ENCODE measurements around the gene MGRN1.

The MGRN1 gene

DNA sequence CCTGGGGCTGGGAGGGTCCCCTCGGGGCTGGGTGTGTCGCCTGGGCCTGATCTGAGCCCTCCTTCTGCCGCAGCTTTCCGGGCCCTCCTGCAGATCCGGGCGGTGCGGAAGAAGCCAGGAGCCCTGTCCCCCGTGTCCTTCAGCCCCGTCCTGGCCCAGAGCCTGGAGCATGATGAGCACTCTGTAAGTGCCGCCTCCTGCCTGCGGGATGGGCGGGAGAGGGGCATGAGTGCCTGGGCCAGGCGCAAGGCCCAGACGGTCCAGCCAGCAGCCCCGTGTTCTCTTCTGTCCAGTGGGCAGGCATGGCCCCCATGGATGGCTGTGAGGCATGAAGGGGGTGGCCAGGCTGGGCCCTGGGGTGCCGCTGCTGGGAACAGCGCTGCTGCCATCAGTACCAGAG, 52.8 kb downstream of the MGRN1 start:
- no peak for DNase-seq

DNA sequence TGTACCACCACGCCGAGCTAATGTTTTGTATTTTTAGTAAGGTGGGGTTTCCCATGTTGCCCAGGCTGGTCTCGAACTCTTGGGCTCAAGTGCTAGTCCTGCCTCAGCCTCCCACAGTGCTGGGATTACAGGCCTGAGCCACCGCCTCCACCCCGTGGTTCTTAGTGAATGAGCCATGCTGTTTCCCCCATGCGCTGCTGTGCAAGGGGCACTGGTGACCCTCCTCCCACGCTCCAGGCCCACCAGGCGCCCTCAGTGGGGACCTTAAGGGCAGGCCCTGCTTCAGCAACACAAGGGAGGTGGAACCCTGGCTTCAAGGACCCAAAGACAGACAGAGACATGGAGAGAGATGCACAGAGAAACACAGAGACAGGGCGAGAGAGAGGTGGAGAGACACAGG, 53.4 kb downstream of the MGRN1 start:
- no peak for DNase-seq

GRCh38 chr16:4678596-4678995, 54.0 kb downstream of the MGRN1 start:
- no peak for DNase-seq

DNA sequence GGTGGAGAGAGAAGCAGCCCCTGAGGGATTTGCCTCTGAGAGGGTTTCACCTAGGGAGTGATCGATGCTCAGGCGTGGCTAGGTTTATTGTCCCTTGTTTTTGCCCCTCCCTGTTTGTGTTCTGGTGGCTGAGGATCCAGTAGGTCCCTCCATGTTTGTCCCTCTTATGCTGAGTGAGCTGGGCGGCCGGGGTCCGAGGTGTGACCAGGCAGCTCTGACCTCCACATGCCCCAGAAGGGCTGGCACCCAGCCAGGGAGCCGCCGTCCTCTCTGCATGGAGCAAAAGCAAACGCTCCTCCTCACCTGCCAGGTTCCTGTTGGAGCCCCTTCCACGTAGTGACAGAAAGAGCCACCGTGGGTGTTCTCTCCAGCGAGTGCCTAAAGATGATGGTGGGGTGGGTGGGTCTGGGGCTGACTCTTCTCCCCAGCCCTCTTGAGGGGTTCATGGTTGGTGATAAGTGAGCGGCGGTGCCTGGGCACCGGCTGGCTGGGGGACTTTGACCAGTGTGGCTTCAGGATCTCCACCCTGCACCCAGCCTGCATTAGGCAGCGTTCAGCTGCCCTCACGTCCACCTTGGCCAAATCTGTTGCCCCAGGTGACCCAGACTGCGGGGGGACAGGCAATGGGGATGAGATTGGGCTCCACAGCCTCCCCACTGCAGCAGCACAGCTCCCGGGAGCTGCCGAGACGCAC, 54.7 kb downstream of the MGRN1 start:
- DNase-seq, result no peak

DNA sequence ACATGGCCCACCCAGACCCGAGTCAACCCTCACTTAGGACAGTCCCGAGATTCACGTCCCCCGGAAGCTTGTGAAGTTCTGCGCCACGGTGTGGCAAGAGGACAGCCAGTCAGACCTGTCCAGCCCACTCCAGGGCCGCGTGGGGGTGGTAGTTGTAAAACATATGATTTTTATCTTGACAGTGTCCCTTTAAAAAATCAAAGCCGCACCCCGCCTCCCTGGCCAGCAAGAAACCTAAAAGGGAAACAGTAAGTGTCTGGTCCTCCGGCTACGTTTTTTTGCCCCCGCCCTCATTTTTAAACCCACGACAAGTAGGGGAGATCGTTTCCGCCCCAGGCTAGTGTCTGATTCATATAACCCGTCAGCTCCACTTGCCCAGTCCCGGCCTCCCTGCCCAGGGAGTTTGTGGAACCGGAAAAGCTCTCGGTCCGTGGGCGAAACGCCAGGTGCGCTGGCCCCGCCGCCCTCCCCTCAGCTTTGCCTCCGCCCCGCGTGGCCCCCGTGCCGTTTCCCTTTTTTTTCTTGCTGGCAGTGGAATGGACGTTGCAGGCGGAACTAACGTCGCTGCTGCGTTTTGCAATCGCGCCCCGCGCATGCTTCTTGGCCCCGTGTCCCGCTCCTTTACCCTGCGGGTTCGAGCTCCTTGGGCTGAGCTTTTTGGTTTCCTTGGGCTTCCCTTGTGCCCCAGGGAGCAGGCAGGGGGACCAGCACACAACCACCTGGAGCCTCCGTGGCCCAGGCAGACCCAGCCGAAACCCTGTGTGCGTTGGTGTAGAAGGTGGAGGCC, 55.4 kb downstream of the MGRN1 start:
- DNase-seq, result no peak

DNA sequence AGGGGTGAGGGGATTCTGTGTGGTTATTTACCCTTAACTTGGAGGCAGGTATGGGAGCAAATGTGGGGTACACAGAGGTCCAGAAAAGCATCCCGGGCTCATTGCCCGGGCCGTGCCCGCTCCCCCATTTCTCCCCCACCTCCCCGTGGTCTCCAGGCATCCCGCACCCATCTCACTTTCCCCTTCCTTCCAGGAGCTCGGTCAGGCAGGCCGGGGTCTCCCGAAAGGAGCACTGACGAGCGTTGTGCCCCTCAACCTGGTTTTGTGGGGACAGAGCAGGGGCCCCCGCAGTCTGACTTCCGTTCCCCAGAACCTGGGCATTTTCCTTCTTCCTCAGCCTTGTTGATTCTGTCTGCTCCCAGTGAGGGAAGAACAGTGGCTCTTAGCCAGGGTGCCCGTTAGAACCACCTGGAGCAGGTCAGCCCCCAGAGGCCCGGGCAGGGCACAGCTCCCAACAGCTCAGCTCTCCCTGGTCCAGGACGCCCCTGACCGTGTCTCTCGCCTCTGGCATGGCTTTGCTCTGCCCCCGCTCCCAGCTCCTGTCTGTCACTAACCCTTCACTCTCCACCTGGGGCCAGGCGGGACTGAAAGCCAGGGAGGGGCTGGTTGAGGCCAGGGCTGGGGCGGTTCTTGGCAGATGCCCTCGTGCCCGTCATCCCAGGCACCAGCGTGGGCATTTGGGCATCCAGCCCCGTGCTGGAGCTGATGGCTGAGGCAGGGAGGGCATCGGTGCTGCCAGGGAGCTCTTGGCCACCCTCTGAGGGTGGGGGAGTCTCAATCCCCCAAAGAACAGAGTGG, 56.2 kb downstream of the MGRN1 start:
- no peak for DNase-seq

GRCh38 chr16:4681471-4682083, 57.0 kb downstream of the MGRN1 start:
- no peak for DNase-seq

- no peak for DNase-seq
Observed at GRCh38 chr16:4682084-4682591, 57.5 kb downstream of the MGRN1 start.

DNA sequence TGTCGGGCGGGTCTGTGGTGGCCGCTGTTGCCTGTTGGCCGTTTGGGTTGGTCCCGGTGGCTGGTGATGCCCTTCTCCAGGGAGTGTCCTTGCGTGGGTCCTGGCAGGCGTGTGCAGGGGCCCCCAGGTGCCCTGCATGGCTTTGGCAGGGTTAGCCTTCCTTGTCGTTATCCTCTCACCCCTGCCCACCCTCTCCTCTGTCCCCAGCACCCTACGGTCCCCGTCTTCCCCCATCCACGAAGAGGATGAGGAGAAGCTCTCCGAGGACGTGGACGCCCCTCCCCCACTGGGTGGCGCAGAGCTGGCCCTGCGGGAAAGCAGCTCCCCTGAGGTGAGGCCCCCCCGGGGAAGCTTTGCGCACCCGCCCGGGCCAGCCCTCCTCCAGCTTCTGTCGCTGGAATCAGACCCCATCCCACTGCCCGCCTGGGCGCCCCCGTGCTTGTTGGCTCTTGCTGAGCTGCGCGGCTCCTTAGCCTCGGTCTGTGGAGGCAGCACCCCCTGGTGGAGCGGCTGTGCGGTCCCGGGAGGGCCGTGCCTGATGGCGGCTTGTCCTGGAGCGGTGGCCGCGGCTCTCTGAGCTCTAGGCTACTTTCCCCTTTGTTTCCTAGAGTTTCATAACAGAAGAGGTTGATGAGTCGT, 58.1 kb downstream of the MGRN1 start:
- no peak for DNase-seq

GRCh38 chr16:4683255-4684057, 58.8 kb downstream of the MGRN1 start:
- DNase-seq, result no peak

DNA sequence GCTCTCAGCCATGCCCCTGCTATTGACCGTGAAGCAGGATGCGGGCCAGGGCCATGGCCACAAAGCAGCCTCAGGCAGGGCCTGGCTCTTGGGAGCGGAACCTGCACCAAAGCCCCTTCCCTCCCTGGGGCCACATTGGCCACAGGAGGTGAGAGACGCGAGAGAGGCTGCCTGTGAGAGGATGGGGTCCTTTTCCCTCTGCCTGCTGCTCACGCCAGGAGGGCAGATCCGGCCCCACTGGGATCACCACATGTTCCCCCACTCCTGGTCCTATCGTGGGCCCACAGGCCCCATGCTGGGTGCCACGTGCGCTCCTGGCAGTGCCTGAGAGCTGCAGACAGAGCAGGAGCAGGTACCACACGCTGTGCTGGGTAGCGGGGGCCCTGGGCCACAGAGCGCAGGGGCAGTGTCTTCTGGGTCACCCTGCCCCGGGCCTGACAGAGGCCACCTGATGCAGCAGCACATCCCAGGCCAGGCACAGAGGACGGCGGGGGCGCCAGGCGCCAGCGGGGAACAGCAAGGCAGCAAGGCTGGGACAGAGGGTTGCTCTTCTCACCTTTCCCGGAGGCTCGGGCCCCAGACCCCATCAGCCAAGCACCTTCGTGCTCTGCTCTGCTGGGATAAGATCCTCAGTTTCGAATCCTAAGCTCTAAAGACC, 59.6 kb downstream of the MGRN1 start:
- DNase-seq, result no peak

- DNase-seq, result no peak
Observed at GRCh38 chr16:4684763-4685162, 60.1 kb downstream of the MGRN1 start.

GRCh38 chr16:4685292-4685691, 60.7 kb downstream of the MGRN1 start:
- no peak for DNase-seq

- DNase-seq, result no peak
Observed at GRCh38 chr16:4685776-4686496, 61.3 kb downstream of the MGRN1 start.

- no peak for DNase-seq
Observed at GRCh38 chr16:4686497-4687210, 62.0 kb downstream of the MGRN1 start.

GRCh38 chr16:4687416-4687815, 62.8 kb downstream of the MGRN1 start:
- DNase-seq, result no peak

DNA sequence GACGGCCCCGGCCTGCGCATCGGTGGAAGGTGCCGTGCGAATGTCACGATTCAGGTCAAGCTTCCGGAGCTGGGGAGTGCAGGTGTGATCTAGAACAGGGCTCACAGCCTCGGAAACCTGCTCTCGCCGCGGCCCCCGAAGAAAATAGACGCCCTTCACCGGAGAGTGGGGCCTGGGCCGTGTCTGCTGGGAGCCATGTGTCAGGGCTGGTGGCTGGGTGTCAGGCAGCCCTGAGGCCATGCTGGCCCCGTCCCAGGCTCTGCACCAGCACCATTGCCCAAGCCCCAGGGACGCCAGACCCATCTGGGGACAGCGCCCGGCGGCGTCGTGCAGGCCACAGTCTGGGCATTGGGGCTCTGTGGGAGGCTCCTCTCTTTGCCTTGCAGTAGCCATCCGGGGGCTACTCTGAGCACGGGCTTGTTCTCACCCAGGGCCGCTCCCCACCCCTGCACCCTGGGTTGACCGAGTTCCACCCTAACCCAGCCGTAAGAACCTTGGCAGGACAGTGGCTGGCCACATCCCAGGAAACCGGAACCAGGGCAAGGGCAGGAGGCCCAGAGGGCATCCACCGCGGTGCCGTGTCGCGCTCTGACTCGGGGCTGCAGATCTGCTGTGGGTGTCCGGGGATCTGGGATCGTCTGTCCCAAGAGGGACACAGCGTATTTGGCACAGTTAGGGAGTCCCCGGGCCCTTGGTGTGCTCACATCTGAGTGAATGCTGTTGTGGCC, 63.5 kb downstream of the MGRN1 start:
- DNase-seq, result no peak

DNA sequence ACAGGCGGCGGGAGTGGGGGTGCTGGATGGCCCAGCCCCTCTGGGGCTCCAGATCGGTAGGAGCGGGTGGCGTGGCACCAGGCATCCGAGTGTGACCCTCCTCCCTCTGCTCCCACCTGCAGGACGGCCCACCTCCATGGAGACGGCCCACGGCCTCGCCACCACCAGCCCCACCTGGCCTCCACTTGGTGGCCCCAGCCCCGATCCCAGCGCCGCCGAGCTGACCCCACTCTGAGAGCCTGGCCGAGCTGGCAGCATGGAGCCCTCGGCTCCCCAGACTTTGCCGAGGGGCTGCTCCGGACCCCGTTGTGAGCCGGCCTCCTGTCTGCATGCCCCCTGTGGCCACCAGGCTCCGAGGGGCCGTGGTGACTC, 64.0 kb downstream of the MGRN1 start:
- no peak for DNase-seq

- DNase-seq, result no peak
Observed at GRCh38 chr16:4689091-4689671, 64.6 kb downstream of the MGRN1 start.

All from NCI-H524 (cell line).